WTC11 (cell line): ENCODE data around the gene ZBTB32. TPM values are rescaled to one million over a fixed set of nuclear protein-coding genes. Genes with fewer than 3 reads are reported as not detected.
A peak's percentile ranks its signal among the peaks of the same experiment; 100 is the strongest.

Experiments used
- CDX4 ChIP-seq: fragments of 250-450 bp; sonication (Bioruptor Pico); IDR thresholded peaks from 2 replicates; pipeline ENCODE4 v1.9.0; 2021; ENCODE audit warnings: moderate library complexity, mild to moderate bottlenecking, inconsistent platforms, borderline replicate concordance
- CREM ChIP-seq: sonication (generic); formaldehyde crosslinking; IDR thresholded peaks from 2 replicates; pipeline ENCODE4 v1.8.1; 2022; ENCODE audit warnings: mild to moderate bottlenecking, missing genetic modification reagents, moderate library complexity
- EMX1 ChIP-seq: fragments of 250-450 bp; sonication (Bioruptor Pico); IDR thresholded peaks from 2 replicates; pipeline ENCODE4 v1.8.0; 2021; ENCODE audit warnings: mild to moderate bottlenecking
- ESRRA ChIP-seq: sonication (generic); formaldehyde crosslinking; IDR thresholded peaks from 2 replicates; pipeline ENCODE4 v1.8.1; 2022; ENCODE audit warnings: mild to moderate bottlenecking, missing genetic modification reagents, borderline replicate concordance
- FOXK1 ChIP-seq: sonication (generic); formaldehyde crosslinking; IDR thresholded peaks from 2 replicates; pipeline ENCODE4 v1.8.0; 2022; ENCODE audit warnings: mild to moderate bottlenecking, moderate library complexity, missing genetic modification reagents
- FOXP1 ChIP-seq: sonication (generic); formaldehyde crosslinking; IDR thresholded peaks from 2 replicates; pipeline ENCODE4 v1.8.0; 2022; ENCODE audit warnings: missing genetic modification reagents, mild to moderate bottlenecking, moderate library complexity, borderline replicate concordance
- GABPB1 ChIP-seq: sonication (generic); formaldehyde crosslinking; IDR thresholded peaks from 2 replicates; pipeline ENCODE4 v1.8.1; 2023; ENCODE audit warnings: mild to moderate bottlenecking, missing genetic modification reagents
- IRF2 ChIP-seq: sonication (generic); formaldehyde crosslinking; IDR thresholded peaks from 2 replicates; pipeline ENCODE4 v1.8.0; 2022; ENCODE audit warnings: low read depth, missing genetic modification reagents, borderline replicate concordance
- NFYB ChIP-seq: sonication (generic); formaldehyde crosslinking; conservative IDR thresholded peaks from 2 replicates; pipeline ENCODE4 v1.8.0; 2022; ENCODE audit warnings: low read depth, missing genetic modification reagents
- NR2C2 ChIP-seq: sonication (generic); formaldehyde crosslinking; IDR thresholded peaks from 2 replicates; pipeline ENCODE4 v1.8.0; 2022; ENCODE audit warnings: mild to moderate bottlenecking, missing genetic modification reagents
- PRDM15 ChIP-seq: sonication (generic); formaldehyde crosslinking; IDR thresholded peaks from 2 replicates; pipeline ENCODE4 v1.8.0; 2022; ENCODE audit warnings: missing genetic modification reagents
- RELA ChIP-seq: sonication (generic); formaldehyde crosslinking; IDR thresholded peaks from 2 replicates; pipeline ENCODE4 v1.8.1; 2022; ENCODE audit warnings: missing genetic modification reagents, mild to moderate bottlenecking, borderline replicate concordance
- SMAD3 ChIP-seq: sonication (generic); formaldehyde crosslinking; IDR thresholded peaks from 2 replicates; pipeline ENCODE4 v1.8.0; 2022; ENCODE audit warnings: missing genetic modification reagents, mild to moderate bottlenecking, borderline replicate concordance
- SMAD4 ChIP-seq: sonication (generic); formaldehyde crosslinking; IDR thresholded peaks from 2 replicates; pipeline ENCODE4 v1.8.0; 2022; ENCODE audit warnings: mild to moderate bottlenecking, missing genetic modification reagents
- SOX15 ChIP-seq: fragments of 250-450 bp; sonication (Bioruptor Pico); IDR thresholded peaks from 2 replicates; pipeline ENCODE4 v1.9.0; 2021; ENCODE audit warnings: mild to moderate bottlenecking
- TEAD4 ChIP-seq: sonication (generic); formaldehyde crosslinking; IDR thresholded peaks from 2 replicates; pipeline ENCODE4 v1.8.0; 2022; ENCODE audit warnings: mild to moderate bottlenecking, missing genetic modification reagents
- USF2 ChIP-seq: sonication (generic); formaldehyde crosslinking; IDR thresholded peaks from 2 replicates; pipeline ENCODE4 v1.8.1; 2023; ENCODE audit warnings: mild to moderate bottlenecking, missing genetic modification reagents, moderate library complexity
- ZNF232 ChIP-seq: sonication (generic); formaldehyde crosslinking; IDR thresholded peaks from 2 replicates; pipeline ENCODE4 v1.8.0; 2022; ENCODE audit warnings: mild to moderate bottlenecking, missing genetic modification reagents
- ZNF416 ChIP-seq: fragments of 250-450 bp; sonication (Bioruptor Pico); IDR thresholded peaks from 2 replicates; pipeline ENCODE4 v1.9.0; 2021; ENCODE audit warnings: mild to moderate bottlenecking, inconsistent platforms
- total RNA-seq: library from RNA; stranded (reverse); gene quantifications from 3 replicates; pipeline ENCODE4 v1.2.3, GENCODE V29; 2021
- TF ChIP-seq, protein P1 (sequence below): sonication (generic); formaldehyde crosslinking; IDR thresholded peaks from 2 replicates; pipeline ENCODE4 v1.8.1; 2023; ENCODE audit warnings: mild to moderate bottlenecking, missing genetic modification reagents, borderline replicate concordance
- TF ChIP-seq, protein P2 (sequence below): sonication (generic); formaldehyde crosslinking; IDR thresholded peaks from 2 replicates; pipeline ENCODE4 v1.8.1; 2022; ENCODE audit warnings: low read depth, mild to moderate bottlenecking, moderate library complexity, missing genetic modification reagents, borderline replicate concordance
- TF ChIP-seq, protein P3 (sequence below): sonication (generic); formaldehyde crosslinking; conservative IDR thresholded peaks from 2 replicates; pipeline ENCODE4 v1.8.1; 2023; ENCODE audit warnings: mild to moderate bottlenecking, low read depth, missing genetic modification reagents, moderate library complexity
- TF ChIP-seq, protein P4 (sequence below): sonication (generic); formaldehyde crosslinking; IDR thresholded peaks from 2 replicates; pipeline ENCODE4 v1.8.1; 2023; ENCODE audit warnings: mild to moderate bottlenecking, missing genetic modification reagents, moderate library complexity
- TF ChIP-seq, protein P5 (sequence below): sonication (generic); formaldehyde crosslinking; IDR thresholded peaks from 2 replicates; pipeline ENCODE4 v1.8.1; 2022; ENCODE audit warnings: low read depth, missing genetic modification reagents, borderline replicate concordance

ZBTB32 gene
- total RNA-seq, 1 experiment from 2014 or later: 0.11 TPM

GRCh38 chr19:35704218-35704617 lies at the start of gene ZBTB32 (continued):
- TF ChIP-seq PRDM15 (peak; percentile 75), FOXK1 (CRISPR knock-in tag) (peak; percentile 94), SOX15 (no peak), NFYB (peak; percentile 90), USF2 (CRISPR knock-in tag) (peak; percentile 79), ZNF232 (peak; percentile 88; the same call in 1 of the 2 replicates), SMAD4 (CRISPR knock-in tag) (peak; percentile 94), ZNF416 (CRISPR knock-in tag) (no peak), CREM (peak; percentile 61; the same call in 1 of the 2 replicates), RELA (CRISPR knock-in tag) (peak; percentile 93), GABPB1 (CRISPR knock-in tag) (no peak), ESRRA (peak; percentile 89), EMX1 (CRISPR knock-in tag) (no peak), TEAD4 (CRISPR knock-in tag) (peak; percentile 97), IRF2 (CRISPR knock-in tag) (peak; percentile 76; the same call in 1 of the 2 replicates), FOXP1 (CRISPR knock-in tag) (peak; percentile 99), NR2C2 (CRISPR knock-in tag) (peak; percentile 83), CDX4 (CRISPR knock-in tag) (no peak), SMAD3 (CRISPR knock-in tag) (peak; percentile 93)
- TF ChIP-seq, protein P1, sequence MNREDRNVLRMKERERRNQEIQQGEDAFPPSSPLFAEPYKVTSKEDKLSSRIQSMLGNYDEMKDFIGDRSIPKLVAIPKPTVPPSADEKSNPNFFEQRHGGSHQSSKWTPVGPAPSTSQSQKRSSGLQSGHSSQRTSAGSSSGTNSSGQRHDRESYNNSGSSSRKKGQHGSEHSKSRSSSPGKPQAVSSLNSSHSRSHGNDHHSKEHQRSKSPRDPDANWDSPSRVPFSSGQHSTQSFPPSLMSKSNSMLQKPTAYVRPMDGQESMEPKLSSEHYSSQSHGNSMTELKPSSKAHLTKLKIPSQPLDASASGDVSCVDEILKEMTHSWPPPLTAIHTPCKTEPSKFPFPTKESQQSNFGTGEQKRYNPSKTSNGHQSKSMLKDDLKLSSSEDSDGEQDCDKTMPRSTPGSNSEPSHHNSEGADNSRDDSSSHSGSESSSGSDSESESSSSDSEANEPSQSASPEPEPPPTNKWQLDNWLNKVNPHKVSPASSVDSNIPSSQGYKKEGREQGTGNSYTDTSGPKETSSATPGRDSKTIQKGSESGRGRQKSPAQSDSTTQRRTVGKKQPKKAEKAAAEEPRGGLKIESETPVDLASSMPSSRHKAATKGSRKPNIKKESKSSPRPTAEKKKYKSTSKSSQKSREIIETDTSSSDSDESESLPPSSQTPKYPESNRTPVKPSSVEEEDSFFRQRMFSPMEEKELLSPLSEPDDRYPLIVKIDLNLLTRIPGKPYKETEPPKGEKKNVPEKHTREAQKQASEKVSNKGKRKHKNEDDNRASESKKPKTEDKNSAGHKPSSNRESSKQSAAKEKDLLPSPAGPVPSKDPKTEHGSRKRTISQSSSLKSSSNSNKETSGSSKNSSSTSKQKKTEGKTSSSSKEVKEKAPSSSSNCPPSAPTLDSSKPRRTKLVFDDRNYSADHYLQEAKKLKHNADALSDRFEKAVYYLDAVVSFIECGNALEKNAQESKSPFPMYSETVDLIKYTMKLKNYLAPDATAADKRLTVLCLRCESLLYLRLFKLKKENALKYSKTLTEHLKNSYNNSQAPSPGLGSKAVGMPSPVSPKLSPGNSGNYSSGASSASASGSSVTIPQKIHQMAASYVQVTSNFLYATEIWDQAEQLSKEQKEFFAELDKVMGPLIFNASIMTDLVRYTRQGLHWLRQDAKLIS (CRISPR knock-in tag): 0 out of 2 replicates have a peak, but pooled peaks have one; percentile 26
- TF ChIP-seq, protein P2, sequence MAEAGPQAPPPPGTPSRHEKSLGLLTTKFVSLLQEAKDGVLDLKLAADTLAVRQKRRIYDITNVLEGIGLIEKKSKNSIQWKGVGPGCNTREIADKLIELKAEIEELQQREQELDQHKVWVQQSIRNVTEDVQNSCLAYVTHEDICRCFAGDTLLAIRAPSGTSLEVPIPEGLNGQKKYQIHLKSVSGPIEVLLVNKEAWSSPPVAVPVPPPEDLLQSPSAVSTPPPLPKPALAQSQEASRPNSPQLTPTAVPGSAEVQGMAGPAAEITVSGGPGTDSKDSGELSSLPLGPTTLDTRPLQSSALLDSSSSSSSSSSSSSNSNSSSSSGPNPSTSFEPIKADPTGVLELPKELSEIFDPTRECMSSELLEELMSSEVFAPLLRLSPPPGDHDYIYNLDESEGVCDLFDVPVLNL (CRISPR knock-in tag): peak; percentile 87; the same call in 1 of the 2 replicates
- TF ChIP-seq, protein P3, sequence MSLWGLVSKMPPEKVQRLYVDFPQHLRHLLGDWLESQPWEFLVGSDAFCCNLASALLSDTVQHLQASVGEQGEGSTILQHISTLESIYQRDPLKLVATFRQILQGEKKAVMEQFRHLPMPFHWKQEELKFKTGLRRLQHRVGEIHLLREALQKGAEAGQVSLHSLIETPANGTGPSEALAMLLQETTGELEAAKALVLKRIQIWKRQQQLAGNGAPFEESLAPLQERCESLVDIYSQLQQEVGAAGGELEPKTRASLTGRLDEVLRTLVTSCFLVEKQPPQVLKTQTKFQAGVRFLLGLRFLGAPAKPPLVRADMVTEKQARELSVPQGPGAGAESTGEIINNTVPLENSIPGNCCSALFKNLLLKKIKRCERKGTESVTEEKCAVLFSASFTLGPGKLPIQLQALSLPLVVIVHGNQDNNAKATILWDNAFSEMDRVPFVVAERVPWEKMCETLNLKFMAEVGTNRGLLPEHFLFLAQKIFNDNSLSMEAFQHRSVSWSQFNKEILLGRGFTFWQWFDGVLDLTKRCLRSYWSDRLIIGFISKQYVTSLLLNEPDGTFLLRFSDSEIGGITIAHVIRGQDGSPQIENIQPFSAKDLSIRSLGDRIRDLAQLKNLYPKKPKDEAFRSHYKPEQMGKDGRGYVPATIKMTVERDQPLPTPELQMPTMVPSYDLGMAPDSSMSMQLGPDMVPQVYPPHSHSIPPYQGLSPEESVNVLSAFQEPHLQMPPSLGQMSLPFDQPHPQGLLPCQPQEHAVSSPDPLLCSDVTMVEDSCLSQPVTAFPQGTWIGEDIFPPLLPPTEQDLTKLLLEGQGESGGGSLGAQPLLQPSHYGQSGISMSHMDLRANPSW (CRISPR knock-in tag): no peak
- TF ChIP-seq, protein P4, sequence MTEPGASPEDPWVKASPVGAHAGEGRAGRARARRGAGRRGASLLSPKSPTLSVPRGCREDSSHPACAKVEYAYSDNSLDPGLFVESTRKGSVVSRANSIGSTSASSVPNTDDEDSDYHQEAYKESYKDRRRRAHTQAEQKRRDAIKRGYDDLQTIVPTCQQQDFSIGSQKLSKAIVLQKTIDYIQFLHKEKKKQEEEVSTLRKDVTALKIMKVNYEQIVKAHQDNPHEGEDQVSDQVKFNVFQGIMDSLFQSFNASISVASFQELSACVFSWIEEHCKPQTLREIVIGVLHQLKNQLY (CRISPR knock-in tag): no peak
- TF ChIP-seq, protein P5, sequence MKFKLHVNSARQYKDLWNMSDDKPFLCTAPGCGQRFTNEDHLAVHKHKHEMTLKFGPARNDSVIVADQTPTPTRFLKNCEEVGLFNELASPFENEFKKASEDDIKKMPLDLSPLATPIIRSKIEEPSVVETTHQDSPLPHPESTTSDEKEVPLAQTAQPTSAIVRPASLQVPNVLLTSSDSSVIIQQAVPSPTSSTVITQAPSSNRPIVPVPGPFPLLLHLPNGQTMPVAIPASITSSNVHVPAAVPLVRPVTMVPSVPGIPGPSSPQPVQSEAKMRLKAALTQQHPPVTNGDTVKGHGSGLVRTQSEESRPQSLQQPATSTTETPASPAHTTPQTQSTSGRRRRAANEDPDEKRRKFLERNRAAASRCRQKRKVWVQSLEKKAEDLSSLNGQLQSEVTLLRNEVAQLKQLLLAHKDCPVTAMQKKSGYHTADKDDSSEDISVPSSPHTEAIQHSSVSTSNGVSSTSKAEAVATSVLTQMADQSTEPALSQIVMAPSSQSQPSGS: peak; percentile 90; the same call in 1 of the 2 replicates
